ENCODE data around the gene VIP.

DNA sequence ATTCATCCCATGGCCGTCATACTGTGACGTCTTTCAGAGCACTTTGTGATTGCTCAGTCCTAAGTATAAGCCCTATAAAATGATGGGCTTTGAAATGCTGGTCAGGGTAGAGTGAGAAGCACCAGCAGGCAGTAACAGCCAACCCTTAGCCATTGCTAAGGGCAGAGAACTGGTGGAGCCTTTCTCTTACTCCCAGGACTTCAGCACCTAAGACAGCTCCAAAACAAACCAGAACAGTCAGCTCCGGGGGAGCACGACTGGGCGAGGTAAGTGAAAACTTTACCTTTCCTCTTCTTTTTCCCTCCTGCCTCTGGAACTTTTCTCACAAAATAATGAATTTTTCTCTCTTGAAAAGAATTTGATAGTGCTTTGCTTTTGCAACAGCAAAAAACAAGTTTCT, at the start of gene VIP:
- TF ChIP-seq POLR2A (IDR thresholded peaks at IDR 0.05; ENCODE audit: low read depth, low read length) (no peak), TAF1 (IDR thresholded peaks at IDR 0.05; ENCODE audit: borderline replicate concordance, low read depth, low read length) (no peak), POLR2AphosphoS5 (IDR thresholded peaks at IDR 0.05; ENCODE audit: low read depth, low read length) (no peak)
